ENCODE measurements around the gene NRAS. TPM values are rescaled to one million over a fixed set of nuclear protein-coding genes. Genes with fewer than 3 reads are reported as not detected.

Gene NRAS
- total RNA-seq, 1 experiment from 2014 or later = 29.1 TPM

GRCh38 chr1:114707604-114708003 lies 9.0 kb downstream of the NRAS start:
- intact Hi-C loops (cut with micrococcal nuclease; ENCODE audit: unreplicated experiment) = no loop called here
- Mint-ChIP-seq H3K36me3 (ENCODE audit: insufficient read depth, unreplicated experiment) (peaks cover 21% of the 10 kb centered on the region), H3K4me1 (ENCODE audit: low read depth, unreplicated experiment) (no peaks in the 10 kb centered on the region), H3K27ac (ENCODE audit: unreplicated experiment) (no peak overlapping the region), H3K27me3 (ENCODE audit: unreplicated experiment) (no peaks in the 10 kb centered on the region), H3K9me3 (ENCODE audit: low read depth, unreplicated experiment) (no peaks in the 10 kb centered on the region), H3K4me3 (ENCODE audit: low read depth, unreplicated experiment) (no peak overlapping the region)
- no peak for TF ChIP-seq CTCF (IDR thresholded peaks at IDR 0.05; ENCODE audit: unreplicated experiment)
- BruUV-seq (replicated peaks) = TSS peak; percentile 1
- DNase-seq = no peak
- CTCF ChIA-PET = no interaction called here

- DNase-seq = no peak
- H3K4me1 Mint-ChIP-seq (ENCODE audit: low read depth, unreplicated experiment) = no peaks in the 10 kb centered on the region
- CTCF ChIA-PET = interaction anchor here (1.3 kb wide), 1 partner anchor 33 kb away, joined by 3 read pairs; the partner anchor contains the start of gene DENND2C
- no peaks in the 10 kb centered on the region for H3K9me3 Mint-ChIP-seq (ENCODE audit: low read depth, unreplicated experiment)
- H3K27ac Mint-ChIP-seq (ENCODE audit: unreplicated experiment) = no peak overlapping the region
- TF ChIP-seq CTCF (IDR thresholded peaks at IDR 0.05; ENCODE audit: unreplicated experiment) = no peak
- H3K36me3 Mint-ChIP-seq (ENCODE audit: insufficient read depth, unreplicated experiment) = peaks cover 6% of the 10 kb centered on the region
- BruUV-seq (replicated peaks) = no TSS peak
- no peaks in the 10 kb centered on the region for H3K27me3 Mint-ChIP-seq (ENCODE audit: unreplicated experiment)
- H3K4me3 Mint-ChIP-seq (ENCODE audit: low read depth, unreplicated experiment) = no peak overlapping the region
- intact Hi-C loops (cut with micrococcal nuclease; ENCODE audit: unreplicated experiment) = no loop called here
These were observed 13.3 kb downstream of the NRAS start for GRCh38 chr1:114703242-114703641.

GRCh38 chr1:114702737-114703136 lies 13.8 kb downstream of the NRAS start:
- CTCF ChIA-PET = no interaction called here
- no peaks in the 10 kb centered on the region for H3K4me1 Mint-ChIP-seq (ENCODE audit: low read depth, unreplicated experiment)
- H3K4me3 Mint-ChIP-seq (ENCODE audit: low read depth, unreplicated experiment) = no peak overlapping the region
- no peak overlapping the region for H3K27ac Mint-ChIP-seq (ENCODE audit: unreplicated experiment)
- BruUV-seq (replicated peaks) = no TSS peak
- no peaks in the 10 kb centered on the region for H3K9me3 Mint-ChIP-seq (ENCODE audit: low read depth, unreplicated experiment)
- TF ChIP-seq CTCF (IDR thresholded peaks at IDR 0.05; ENCODE audit: unreplicated experiment) = no peak
- intact Hi-C loops (cut with micrococcal nuclease; ENCODE audit: unreplicated experiment) = no loop called here
- no peaks in the 10 kb centered on the region for H3K27me3 Mint-ChIP-seq (ENCODE audit: unreplicated experiment)
- H3K36me3 Mint-ChIP-seq (ENCODE audit: insufficient read depth, unreplicated experiment) = peaks cover 3% of the 10 kb centered on the region
- no peak for DNase-seq

- Mint-ChIP-seq H3K9me3 (ENCODE audit: low read depth, unreplicated experiment) (no peaks in the 10 kb centered on the region), H3K4me3 (ENCODE audit: low read depth, unreplicated experiment) (no peak overlapping the region), H3K27ac (ENCODE audit: unreplicated experiment) (no peak overlapping the region), H3K4me1 (ENCODE audit: low read depth, unreplicated experiment) (no peaks in the 10 kb centered on the region), H3K27me3 (ENCODE audit: unreplicated experiment) (no peaks in the 10 kb centered on the region), H3K36me3 (ENCODE audit: insufficient read depth, unreplicated experiment) (no peaks in the 10 kb centered on the region)
- intact Hi-C loops (cut with micrococcal nuclease; ENCODE audit: unreplicated experiment) = no loop called here
- TF ChIP-seq CTCF (IDR thresholded peaks at IDR 0.05; ENCODE audit: unreplicated experiment) = no peak
- CTCF ChIA-PET = no interaction called here
- no TSS peak for BruUV-seq (replicated peaks)
- no peak for DNase-seq
These were observed 14.6 kb downstream of the NRAS start for GRCh38 chr1:114701931-114702330.

Measured in Calu3 (cell line).